Ishikawa (cell line): Measurements from ENCODE around the gene OPCML.

ENCODE experiments used
- FOXM1 ChIP-seq: IDR thresholded peaks from 2 replicates; pipeline ENCODE4 v1.6.1; 2012; ENCODE audit warnings: low read depth, borderline replicate concordance
- TF ChIP-seq, protein P1 (sequence below): IDR thresholded peaks from 2 replicates; pipeline ENCODE4 v1.6.1; 2012

DNA sequence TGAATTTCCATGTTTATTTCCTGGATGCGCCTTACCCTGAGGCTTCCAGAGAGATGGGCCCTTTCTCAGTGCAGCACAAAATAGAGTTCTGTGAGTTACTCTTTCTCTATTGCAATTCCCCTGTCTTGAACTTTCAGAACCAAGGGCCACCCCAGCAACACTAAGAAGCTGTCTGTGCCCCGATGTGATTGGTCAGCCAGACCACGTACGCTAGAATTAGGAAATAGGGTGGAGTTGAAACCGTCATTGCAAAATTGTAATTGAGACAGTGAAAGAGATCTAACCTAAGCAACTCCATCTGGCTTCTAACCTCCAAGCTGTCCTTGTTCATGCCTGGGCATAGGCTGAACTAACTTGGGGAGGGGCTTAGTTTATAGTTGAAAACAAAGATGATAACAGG, 981.3 kb downstream of the OPCML start:
- TF ChIP-seq, protein P1, sequence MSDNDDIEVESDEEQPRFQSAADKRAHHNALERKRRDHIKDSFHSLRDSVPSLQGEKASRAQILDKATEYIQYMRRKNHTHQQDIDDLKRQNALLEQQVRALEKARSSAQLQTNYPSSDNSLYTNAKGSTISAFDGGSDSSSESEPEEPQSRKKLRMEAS = no peak
- TF ChIP-seq FOXM1 = no peak
